GM12892 (cell line): ENCODE data around the gene COX5A.
"Not testable (repeated sequence)": the region's sequence is repeated elsewhere in the genome, so short reads cannot be mapped to it uniquely, and the experiment has no call there.

Source experiments
- DNase-seq: peaks from one replicate; pipeline ENCODE4 v3.0.0; 2011; ENCODE audit not compliant: insufficient read length
- FAIRE-seq: peaks from 2 replicates; lab custom pipeline; 2011; peaks lifted over from hg19 to GRCh38; lab: Jason Lieb, UNC
- POLR2A ChIP-seq: IDR thresholded peaks from 2 replicates; pipeline ENCODE4 v1.6.1; 2011; ENCODE audit warnings: low read depth, low read length, control low read depth
- POLR2AphosphoS5 ChIP-seq: IDR thresholded peaks from 2 replicates; pipeline ENCODE4 v1.6.1; 2011; ENCODE audit warnings: low read depth, low read length, control low read depth
- TAF1 ChIP-seq: IDR thresholded peaks from 2 replicates; pipeline ENCODE4 v1.6.1; 2011; ENCODE audit warnings: low read depth, mild to moderate bottlenecking, control low read depth, low read length, borderline replicate concordance

The COX5A gene

DNA sequence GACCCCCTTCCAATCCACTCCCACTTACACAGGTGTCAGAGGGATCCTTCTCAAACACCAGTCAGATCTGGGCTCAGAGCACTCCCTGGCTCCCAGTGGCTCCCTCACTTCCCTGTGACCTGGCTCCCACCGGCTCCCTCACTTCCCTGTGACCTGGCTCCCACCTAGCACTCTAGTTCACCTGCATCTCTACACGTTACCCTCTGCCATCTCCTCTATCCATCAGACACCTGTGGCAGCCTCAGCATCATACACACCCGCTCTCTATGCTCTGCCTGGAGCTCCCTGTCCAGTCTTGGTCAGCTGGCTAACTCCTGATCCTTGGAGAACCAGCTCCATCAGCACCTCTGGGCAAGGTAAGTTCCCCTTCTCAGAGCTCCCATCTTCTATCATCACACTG lies 13.1 kb upstream of the COX5A start:
- DNase-seq (no peak), FAIRE-seq (no peak)
- TF ChIP-seq POLR2A (no peak), POLR2AphosphoS5 (no peak), TAF1 (no peak)

- no peak for TF ChIP-seq TAF1
- TF ChIP-seq POLR2AphosphoS5 = no peak
- TF ChIP-seq POLR2A = no peak
- peak; percentile 77 for FAIRE-seq
- no peak for DNase-seq
These were observed 12.4 kb upstream of the COX5A start for GRCh38 chr15:74950078-74950908.

GRCh38 chr15:74937272-74937589 lies 642 bp downstream of the COX5A start:
- DNase-seq (no peak), FAIRE-seq (no peak)
- no peak for TF ChIP-seq POLR2A
- TF ChIP-seq POLR2AphosphoS5 = no peak
- TF ChIP-seq TAF1 = no peak

GRCh38 chr15:74935193-74935592 lies 2.7 kb downstream of the COX5A start:
- not testable (repeated sequence) for DNase-seq, FAIRE-seq

DNA sequence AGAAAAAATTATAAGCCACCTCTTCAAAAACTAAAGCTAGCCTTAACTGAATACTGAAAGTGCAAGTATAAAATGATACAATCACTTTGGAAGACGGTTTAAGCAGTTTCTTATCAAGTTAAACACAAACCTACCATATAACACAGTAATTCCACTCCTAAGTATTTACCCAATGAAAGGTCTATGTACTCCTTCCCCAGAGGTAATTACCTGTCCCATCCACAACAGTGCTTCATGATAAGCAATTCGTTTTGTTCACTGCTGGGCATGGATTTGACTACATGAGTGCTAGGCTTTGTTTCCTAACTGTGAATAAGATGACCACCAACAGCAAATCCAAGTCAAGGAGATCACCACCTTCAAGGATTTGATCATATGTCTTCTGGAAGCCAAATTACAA lies 4.3 kb downstream of the COX5A start:
- no peak for FAIRE-seq
- DNase-seq = no peak
- no peak for TF ChIP-seq POLR2A
- TF ChIP-seq POLR2AphosphoS5 = no peak
- TF ChIP-seq TAF1 = no peak

DNA sequence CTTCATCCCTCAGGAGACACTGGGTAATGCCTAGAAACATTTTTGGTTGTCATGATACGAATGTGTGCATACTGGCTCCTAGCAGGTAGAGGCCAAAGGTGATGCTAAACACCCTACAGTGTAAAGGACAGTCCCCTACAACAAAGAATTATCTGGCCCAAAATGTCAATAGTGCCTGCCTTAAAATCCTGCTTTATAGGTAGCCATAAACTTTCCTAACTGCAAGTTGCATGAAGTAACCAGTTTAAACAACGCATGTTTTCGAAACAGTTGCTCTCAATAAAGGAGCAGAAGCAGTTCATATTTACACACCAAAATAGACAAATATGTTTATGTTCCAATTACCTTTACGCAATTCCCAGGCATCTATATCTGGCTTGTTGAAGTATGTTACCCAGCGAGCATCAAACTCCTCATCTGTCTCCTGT lies 9.1 kb downstream of the COX5A start:
- TF ChIP-seq POLR2A = no peak
- TF ChIP-seq TAF1 = no peak
- TF ChIP-seq POLR2AphosphoS5 = no peak
- FAIRE-seq (peak; percentile 9), DNase-seq (no peak)

- DNase-seq (no peak), FAIRE-seq (no peak)
- TF ChIP-seq TAF1 = no peak
- TF ChIP-seq POLR2AphosphoS5 = no peak
- TF ChIP-seq POLR2A = no peak
These were observed 13.3 kb downstream of the COX5A start for GRCh38 chr15:74924525-74924924.

- FAIRE-seq (no peak), DNase-seq (no peak)
- TF ChIP-seq POLR2A = no peak
- TF ChIP-seq TAF1 = no peak
- TF ChIP-seq POLR2AphosphoS5 = no peak
These were observed 17.4 kb downstream of the COX5A start for GRCh38 chr15:74920456-74920855.

GRCh38 chr15:74917676-74918075 lies 20.2 kb downstream of the COX5A start:
- TF ChIP-seq POLR2AphosphoS5 (no peak), POLR2A (no peak), TAF1 (no peak)
- DNase-seq = no peak
- FAIRE-seq = no peak

DNA sequence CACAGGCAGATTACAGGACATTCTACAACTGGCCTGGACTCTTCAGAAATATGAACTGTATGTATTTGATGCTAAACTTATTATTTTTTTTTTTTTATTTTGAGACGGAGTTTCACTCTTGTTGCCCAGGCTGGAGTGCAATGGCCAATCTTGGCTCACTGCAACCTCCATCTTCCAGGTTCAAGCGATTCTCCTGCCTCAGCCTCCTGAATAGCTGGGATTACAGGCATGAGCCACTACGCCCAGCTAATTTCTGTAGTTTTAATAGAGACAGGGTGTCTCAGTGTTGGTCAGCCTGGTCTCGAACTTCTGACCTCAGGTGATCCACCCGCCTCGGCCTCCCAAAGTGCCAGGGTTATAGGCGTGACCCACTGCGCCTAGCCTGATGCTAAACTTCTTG lies 24.1 kb downstream of the COX5A start:
- peak; percentile 14; the same call in 1 of the 2 replicates for TF ChIP-seq POLR2AphosphoS5
- DNase-seq, FAIRE-seq: not testable (repeated sequence)

DNA sequence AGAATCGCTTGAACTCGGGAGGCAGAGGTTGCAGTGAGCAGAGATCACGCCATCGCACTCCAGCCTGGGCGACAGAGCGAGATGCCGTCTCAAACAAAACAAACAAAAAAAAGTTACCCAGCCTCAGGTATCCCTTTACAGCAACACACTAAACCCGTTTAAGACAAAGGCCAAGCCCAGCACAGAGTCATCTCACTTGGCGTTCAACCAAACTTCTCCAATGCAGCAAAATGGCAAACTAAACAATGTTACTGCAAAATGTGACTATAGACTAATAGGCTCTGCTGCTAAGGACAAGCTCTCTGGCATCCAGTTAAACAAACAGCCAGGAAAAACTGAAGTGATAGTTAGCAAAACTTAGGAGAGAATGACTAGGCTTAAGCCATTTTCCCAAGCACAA lies 24.8 kb downstream of the COX5A start:
- FAIRE-seq = no peak
- no peak for TF ChIP-seq POLR2A
- peak; percentile 5; the same call in 1 of the 2 replicates for TF ChIP-seq POLR2AphosphoS5
- no peak for DNase-seq

DNA sequence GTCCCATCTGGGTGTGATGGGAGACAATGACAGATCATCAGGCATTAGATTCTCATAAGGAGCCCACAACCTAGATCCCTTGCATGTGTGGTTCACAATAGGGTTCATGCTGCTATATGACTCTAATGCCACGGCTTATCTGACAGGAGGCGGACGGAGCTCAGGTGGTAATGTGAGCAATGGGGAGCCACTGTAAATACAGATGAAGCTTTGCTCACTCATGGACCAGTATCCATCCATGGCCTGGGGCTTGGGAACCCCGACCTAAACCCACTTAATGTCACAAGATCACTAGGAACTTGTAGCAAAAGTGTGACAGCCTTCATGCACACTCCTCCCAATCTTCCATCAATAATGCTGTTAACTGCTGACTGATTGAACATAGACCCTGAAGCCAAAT lies 29.2 kb downstream of the COX5A start:
- FAIRE-seq (no peak), DNase-seq (no peak)
- TF ChIP-seq POLR2AphosphoS5 (no peak), TAF1 (no peak), POLR2A (no peak)

- TF ChIP-seq POLR2AphosphoS5 = no peak
- no peak for TF ChIP-seq TAF1
- TF ChIP-seq POLR2A = no peak
- DNase-seq (no peak), FAIRE-seq (no peak)
These were observed 30.6 kb downstream of the COX5A start for GRCh38 chr15:74907163-74907870.
